GM18502 (cell line): ENCODE results near the gene MYL11.

ENCODE experiments used
- ATAC-seq: cut with Tn5 transposase; IDR thresholded peaks from one replicate; pipeline ENCODE4 v1.9.1; 2021; ENCODE audit warnings: mild to moderate bottlenecking; ENCODE audit not compliant: unreplicated experiment, poor library complexity

Gene MYL11

DNA sequence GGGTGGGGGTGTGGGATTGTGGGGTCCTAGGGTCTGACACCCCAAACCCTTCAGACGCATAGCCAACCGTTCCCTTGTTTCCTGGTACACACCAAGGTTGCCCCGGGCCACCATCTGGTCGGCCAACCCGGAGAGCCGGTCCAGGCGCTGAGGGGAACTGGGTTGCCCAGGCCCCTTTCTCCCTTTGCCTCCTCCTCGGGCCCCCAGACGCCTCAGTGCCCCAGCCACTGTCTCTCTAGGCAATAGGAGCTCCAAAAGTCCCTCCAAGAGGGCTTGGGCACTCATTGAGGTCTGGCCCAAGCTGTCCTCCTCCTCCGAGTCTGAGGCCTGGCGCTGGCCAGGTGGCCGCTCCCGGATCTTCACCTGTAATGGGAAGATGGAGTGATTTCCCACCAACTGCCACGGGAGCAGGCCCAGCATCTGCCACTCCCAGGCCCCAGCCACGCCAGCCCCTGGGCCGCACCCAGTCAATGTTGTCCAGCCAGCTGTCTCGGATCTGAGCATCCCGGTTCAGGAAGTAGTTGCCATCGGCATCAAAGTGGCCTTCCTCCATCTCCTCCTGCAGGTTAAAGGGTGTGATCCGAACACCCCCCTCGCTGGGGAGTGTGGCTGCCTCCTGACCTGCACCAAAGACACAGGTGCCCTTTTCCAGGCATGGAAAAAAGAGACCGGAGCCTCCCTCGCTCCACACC lies 21.0 kb upstream of the MYL11 start:
- no peak for ATAC-seq

GRCh38 chr16:30354423-30355143 lies 20.0 kb upstream of the MYL11 start:
- ATAC-seq: peak; percentile 24

- ATAC-seq: peak; percentile 64
Observed at GRCh38 chr16:30355144-30355953, 19.3 kb upstream of the MYL11 start, which contains the start of gene CD2BP2. Gene CD2BP2, minus strand, starts transcription at chr16:30355308. Its CDS starts 627 bp downstream, at chr16:30354681.

DNA sequence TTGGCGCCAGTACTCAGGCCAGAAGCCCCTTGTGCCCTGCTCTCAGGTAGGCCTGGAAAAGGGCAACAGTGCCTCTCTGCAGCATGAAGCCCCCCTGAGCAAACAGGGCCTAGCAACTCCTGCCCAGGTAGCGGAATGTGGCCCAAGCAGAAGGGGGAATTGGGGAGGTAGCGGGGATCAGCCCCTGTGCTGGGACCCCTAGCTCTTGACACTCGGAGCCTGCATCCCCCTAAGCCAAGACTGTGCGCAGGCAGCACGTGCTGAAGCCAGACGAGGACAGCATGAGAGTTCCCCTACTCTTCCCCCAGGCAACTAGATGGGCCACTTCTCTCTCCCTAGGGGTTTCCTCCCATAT lies 18.7 kb upstream of the MYL11 start:
- ATAC-seq: no peak

GRCh38 chr16:30356401-30357084 lies 18.1 kb upstream of the MYL11 start:
- no peak for ATAC-seq

DNA sequence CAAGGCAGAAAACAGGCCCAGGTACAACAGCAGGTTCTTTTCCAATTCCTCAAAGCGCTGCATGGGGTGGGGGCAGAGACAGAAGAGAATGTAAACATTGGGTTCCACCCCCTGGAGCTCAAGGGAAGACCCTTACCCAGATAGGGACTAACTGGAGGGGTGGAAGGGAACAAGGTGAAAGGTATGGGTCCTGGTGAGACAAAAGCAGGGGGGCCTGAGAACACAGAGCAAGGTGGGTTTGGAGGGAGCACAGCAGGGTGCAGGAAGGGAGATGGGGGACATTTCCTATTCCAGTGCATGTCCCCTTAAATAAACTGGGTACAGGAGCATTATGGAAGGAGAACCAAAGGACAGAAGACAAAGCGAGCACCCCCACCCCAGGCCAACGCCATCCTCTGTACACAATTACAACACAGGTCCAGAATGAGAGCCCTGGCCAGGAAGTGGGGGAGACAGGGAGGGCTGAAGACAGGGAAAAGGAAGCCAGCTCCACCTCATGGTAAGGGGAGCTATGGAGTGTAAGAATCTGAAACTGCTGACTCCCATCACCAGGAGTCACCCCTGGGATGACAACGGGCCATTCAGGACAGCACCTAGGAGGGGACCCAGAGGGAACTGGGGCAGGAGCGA lies 17.4 kb upstream of the MYL11 start:
- ATAC-seq: no peak

- no peak for ATAC-seq
Observed at GRCh38 chr16:30357715-30358576, 16.7 kb upstream of the MYL11 start.

GRCh38 chr16:30358577-30358936 lies 16.0 kb upstream of the MYL11 start:
- no peak for ATAC-seq

DNA sequence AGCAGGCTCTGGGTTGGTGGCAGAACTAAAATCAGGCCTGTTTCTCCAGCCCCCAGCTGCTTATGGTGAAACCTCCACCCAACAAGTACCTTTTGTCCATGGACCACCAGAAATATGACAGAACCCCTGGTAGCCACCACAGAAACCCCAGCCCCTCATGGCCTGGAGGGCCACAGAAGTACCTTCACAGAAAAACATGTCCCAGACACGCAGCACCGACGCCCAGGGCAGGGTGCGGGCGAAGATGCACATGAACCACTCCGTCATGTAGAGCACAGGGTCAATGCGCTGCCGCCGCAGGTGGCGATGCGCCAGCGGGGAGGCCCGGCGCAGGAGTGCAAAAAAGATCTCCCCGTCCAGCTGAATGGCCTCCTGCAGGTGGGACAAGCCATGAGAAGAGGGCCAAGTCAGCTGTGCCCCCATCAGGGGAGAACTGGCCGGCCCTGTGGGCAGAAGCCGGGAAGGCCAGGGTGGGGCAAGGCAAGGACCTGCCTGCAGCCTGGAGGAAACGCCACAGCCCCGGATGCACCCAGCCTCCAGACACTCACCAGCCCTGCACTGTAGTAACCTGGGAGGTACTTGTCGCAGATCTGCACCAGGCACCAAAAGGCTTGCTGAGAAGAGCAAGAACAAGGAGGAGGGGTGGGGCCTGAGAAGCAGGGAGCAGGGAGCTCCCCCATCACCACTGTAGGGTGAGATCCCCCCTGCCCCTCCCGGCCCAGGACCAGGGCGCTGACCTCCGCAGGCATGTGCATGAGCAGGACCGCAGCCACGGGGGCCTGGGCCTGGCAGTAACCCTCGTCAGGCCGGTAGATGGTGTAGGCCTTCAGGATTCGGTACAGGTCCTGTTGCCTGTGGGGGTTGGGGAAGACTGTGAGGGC lies 15.4 kb upstream of the MYL11 start:
- ATAC-seq: no peak

- ATAC-seq: no peak
Observed at GRCh38 chr16:30359871-30360170, 14.8 kb upstream of the MYL11 start.

- ATAC-seq: no peak
Observed at GRCh38 chr16:30361180-30361579, 13.4 kb upstream of the MYL11 start.

DNA sequence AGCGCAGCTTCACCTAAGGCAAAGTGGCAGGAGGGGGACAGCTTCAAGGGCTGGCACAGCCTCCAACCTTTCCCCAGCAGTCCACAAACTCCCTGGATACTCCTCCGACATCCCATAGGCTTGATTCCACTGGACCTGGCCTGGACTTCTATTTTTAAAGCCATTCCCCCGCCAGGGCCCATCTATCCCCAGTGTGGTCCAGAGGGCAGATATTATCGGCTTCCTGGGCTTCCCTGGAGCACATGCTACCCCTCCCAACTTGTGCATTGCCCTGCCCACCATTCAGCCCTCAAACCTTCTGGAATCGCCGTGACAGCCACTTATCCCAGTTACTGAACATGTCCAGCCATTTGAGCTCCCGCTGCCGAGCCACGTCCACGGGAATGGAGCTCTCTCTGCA lies 9.4 kb upstream of the MYL11 start:
- ATAC-seq: no peak

DNA sequence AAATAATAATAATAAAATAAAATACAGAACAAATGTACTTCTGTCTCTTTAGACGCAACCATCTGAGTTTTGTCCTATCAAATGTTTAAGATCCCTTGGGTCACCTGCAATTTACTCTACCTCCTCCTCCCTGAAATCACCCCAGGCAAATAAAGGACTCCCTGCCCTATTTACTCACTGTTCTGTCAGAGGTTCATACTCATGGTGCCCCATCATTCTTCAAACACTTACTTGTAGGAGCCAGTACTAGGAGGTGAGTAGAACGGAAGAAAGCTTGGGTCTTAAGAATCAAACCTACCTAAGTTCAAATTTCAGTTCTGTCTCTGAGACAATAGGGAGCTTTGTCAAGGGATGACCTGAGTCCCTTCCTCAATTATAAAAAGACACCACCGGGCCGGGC lies 8.1 kb upstream of the MYL11 start:
- no peak for ATAC-seq

DNA sequence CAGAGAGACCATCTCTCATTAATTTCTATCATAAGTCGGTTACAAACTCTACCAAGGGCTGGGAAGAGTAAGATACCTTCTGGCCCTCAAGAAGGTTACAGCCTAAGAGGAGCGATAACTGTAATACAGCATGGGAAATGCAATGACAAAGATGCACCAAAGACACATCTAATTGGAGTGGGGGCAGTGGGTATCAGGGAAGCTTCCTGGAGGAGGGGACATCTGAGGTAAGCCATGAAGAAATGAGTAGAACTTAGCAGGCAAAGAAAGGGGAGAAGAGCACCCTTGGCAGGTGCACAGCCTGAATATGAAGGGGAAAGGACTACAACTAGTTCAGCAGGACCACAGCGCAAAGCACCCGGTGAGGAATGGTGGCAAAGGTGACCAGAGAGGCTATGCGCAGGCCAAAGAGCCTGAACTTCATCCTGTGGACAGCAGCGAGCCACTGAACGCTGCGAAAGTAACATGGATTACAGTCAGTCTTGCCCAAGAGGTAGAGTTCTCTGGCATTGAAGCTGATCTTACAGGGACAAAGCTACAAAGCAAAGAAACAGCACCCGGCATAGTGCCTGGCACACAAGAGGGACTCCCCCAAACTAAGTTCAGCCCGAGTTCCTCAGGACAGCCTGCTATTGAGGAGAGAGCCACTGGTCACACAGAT lies 7.1 kb upstream of the MYL11 start:
- no peak for ATAC-seq

DNA sequence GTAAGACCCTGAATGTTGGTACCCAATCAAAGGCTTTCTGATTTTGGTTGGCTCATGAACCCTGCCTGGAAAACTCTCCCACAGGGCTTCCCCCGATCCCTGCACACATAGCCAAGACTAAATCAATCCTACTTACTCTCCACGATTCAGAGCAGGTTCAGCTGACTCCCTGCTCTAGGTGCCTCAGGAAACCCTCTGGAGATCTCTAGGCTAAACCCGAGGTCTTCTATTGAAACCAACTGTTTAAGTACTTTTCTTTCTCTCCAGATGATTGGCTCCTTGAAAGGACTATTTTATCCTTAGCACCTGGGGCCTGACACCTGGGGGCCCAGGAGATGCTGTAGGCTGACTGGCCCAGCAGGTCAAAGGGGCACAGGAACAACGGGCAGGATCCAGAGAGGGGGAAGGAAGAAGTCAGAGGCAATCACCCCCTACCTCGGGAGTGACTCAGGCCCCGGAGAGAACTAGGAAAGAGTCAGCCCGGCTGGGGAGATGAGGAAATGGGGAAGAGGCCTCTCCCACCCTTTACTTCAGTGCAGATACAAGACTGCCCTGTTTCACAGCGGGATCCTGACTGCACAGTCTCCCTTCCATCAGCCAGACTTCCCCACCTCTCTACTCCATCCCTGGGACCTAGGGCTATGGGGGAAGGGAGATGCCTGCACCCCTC lies 6.3 kb upstream of the MYL11 start:
- no peak for ATAC-seq

GRCh38 chr16:30368792-30369090 lies 5.9 kb upstream of the MYL11 start:
- no peak for ATAC-seq

DNA sequence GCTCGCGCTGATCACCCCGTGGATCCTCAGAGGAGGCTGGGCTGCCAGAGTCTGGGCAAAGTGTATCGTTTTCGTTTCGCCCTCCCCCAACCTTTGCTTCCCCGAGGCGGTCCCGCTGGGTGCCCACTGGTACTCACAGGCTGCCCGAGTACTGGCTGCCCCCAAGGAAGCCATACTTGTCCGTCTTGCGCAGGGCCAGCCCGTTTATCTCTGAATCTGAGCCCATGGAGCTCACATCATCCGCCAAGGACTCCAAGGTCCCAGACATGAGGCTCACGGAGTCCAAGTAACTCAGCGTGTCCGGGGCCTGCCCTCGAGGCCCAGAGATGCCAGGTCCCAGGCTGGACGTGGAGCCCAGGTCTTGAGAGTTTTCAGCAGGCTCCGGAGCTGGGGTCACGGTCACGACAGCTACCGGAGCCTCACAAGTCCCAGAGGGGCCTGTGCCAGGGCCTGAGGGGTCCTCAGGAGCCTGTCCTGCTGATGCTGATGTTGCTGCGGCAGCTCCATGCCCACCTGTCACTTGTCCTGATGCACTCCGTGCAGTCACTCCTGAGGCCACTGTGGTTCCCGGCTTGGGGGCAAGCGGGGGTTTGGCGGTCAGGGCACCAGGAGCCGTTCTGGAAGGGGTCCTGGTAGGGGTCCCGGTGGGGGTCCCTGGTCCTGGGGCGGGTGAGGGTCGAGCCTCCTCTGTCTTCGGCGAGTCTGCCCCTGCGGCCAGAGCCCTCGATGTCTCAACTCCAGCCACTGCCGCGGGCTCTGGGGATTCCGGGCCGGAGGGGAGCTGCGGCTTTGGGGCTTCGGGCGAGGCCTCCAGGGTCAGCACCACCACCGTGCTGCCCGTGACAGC lies 5.3 kb upstream of the MYL11 start:
- no peak for ATAC-seq
